SK-N-SH (cell line): ENCODE results near the gene TTC39B. TPM values are rescaled to one million over a fixed set of nuclear protein-coding genes. Genes with fewer than 3 reads are reported as not detected.

Experiments
- CTCF ChIA-PET: fragments of 300-600, 350-600 bp; formaldehyde crosslinking; extraction: SDS; loops from one replicate; lab custom pipeline; 2021; lab: Yijun Ruan, JAX
- POLR2A ChIA-PET: fragments of 350-600 bp; sonication (Branson Sonifier 250); formaldehyde crosslinking; extraction: SDS; loops from one replicate; lab custom pipeline; 2020; ENCODE audit warnings: antibody characterized with exemption, inconsistent platforms; lab: Yijun Ruan, JAX
- DNase-seq: peaks from one replicate; pipeline ENCODE4 v3.0.0; 2012
- H2AFZ ChIP-seq: fragments of 200-600 bp; sonication (generic); 2 replicates; pipeline ENCODE4 v1.8.1; 2016; ENCODE audit warnings: antibody characterized with exemption, mild to moderate bottlenecking, low read depth
- H3F3A ChIP-seq: fragments of 200-600 bp; sonication (generic); replicated peaks from 2 replicates; pipeline ENCODE3; 2016; ENCODE audit warnings: antibody characterized with exemption, mild to moderate bottlenecking; ENCODE audit not compliant: insufficient read depth
- H3K27ac ChIP-seq, 2 experiments: fragments of 200-500 bp in 1 of 2; fragments of 200-600 bp in 1 of 2; sonication (Bioruptor generic) in 1 of 2; sonication (generic), shearing (Covaris generic) in 1 of 2; 2 replicates each; pipeline versions ENCODE4 v1.5.1 to v1.6.1; 2014 to 2016; ENCODE audit warnings: low read depth in 2 of 2, inconsistent platforms in 1 of 2, low read length in 1 of 2, mild to moderate bottlenecking in 1 of 2, mixed read lengths in 1 of 2
- H3K27me3 ChIP-seq: fragments of 200-600 bp; sonication (generic), shearing (Covaris generic); 2 replicates; pipeline ENCODE4 v1.6.1; 2016; ENCODE audit warnings: mixed run types; ENCODE audit not compliant: insufficient read depth
- H3K36me3 ChIP-seq, 2 experiments: fragments of 200-500 bp in 1 of 2; fragments of 200-600 bp in 1 of 2; sonication (Bioruptor generic) in 1 of 2; sonication (generic) in 1 of 2; replicated peaks in 1 of 2; 2 replicates each; pipeline versions ENCODE3 to v1.5.1; 2014 to 2016; ENCODE audit warnings: low read length in 1 of 2, mild to moderate bottlenecking in 1 of 2; ENCODE audit not compliant: insufficient read depth in 2 of 2, control insufficient read depth in 1 of 2
- H3K4me1 ChIP-seq, 2 experiments: fragments of 200-500 bp in 1 of 2; fragments of 200-600 bp in 1 of 2; sonication (Bioruptor generic) in 1 of 2; sonication (generic), shearing (Covaris generic) in 1 of 2; 2 replicates each; pipeline versions ENCODE4 v1.5.1 to v1.6.1; 2014 to 2016; ENCODE audit warnings: low read depth in 1 of 2, low read length in 1 of 2, mixed run types in 1 of 2; ENCODE audit not compliant: insufficient read depth in 2 of 2, control insufficient read depth in 1 of 2
- H3K4me2 ChIP-seq: fragments of 200-600 bp; sonication (generic), shearing (Covaris generic); 2 replicates; pipeline ENCODE4 v1.6.1; 2017; ENCODE audit warnings: mixed run types
- H3K4me3 ChIP-seq, 2 experiments: fragments of 200-500 bp in 1 of 2; fragments of 200-600 bp in 1 of 2; sonication (Bioruptor generic) in 1 of 2; sonication (generic), shearing (Covaris generic) in 1 of 2; 2 replicates each; pipeline versions ENCODE4 v1.5.1 to v1.8.1; 2014 to 2016; ENCODE audit warnings: low read depth in 2 of 2, inconsistent platforms in 1 of 2, low read length in 1 of 2, mild to moderate bottlenecking in 1 of 2, mixed read lengths in 1 of 2, moderate library complexity in 1 of 2
- H3K79me2 ChIP-seq: fragments of 200-600 bp; sonication (generic); 2 replicates; pipeline ENCODE4 v1.8.1; 2017; ENCODE audit warnings: mild to moderate bottlenecking; ENCODE audit not compliant: insufficient read depth
- H3K9ac ChIP-seq: fragments of 200-600 bp; sonication (generic); 2 replicates; pipeline ENCODE4 v1.6.1; 2017; ENCODE audit warnings: mixed run types
- H3K9me2 ChIP-seq: fragments of 200-600 bp; sonication (generic); 2 replicates; pipeline ENCODE4 v1.6.1; 2017; ENCODE audit warnings: mixed run types
- H3K9me3 ChIP-seq: fragments of 200-600 bp; sonication (generic); 2 replicates; pipeline ENCODE4 v1.6.1; 2017; ENCODE audit warnings: mixed run types, mild to moderate bottlenecking, moderate library complexity
- H4K20me1 ChIP-seq: fragments of 200-600 bp; sonication (generic); 2 replicates; pipeline ENCODE4 v1.6.1; 2017; ENCODE audit warnings: mild to moderate bottlenecking, mixed run types; ENCODE audit not compliant: insufficient read depth
- CHD2 ChIP-seq: fragments of 150-350 bp; IDR thresholded peaks from 2 replicates; pipeline ENCODE4 v1.6.1; 2018; ENCODE audit warnings: low read length; ENCODE audit not compliant: partially characterized antibody
- EP300 ChIP-seq, 2 experiments: IDR thresholded peaks; 2 replicates each; pipeline versions ENCODE4 v1.4.0 to v1.6.1; 2012; ENCODE audit warnings: borderline replicate concordance in 1 of 2, low read depth in 1 of 2, low read length in 1 of 2
- EZH2phosphoT487 ChIP-seq: fragments of 200-600 bp; sonication (generic); IDR thresholded peaks from 2 replicates; pipeline ENCODE4 v1.6.1; 2017; ENCODE audit warnings: low read depth, mixed run types, mild to moderate bottlenecking, antibody characterized with exemption, moderate library complexity, borderline replicate concordance
- FOSL2 ChIP-seq: IDR thresholded peaks from 2 replicates; pipeline ENCODE4 v1.4.0; 2012; ENCODE audit warnings: low read depth, mild to moderate bottlenecking, moderate library complexity, borderline replicate concordance
- GABPA ChIP-seq: IDR thresholded peaks from 2 replicates; pipeline ENCODE4 v1.4.0; 2012; ENCODE audit warnings: low read depth, mild to moderate bottlenecking
- IRF3 ChIP-seq: fragments of 150-350 bp; IDR thresholded peaks from 2 replicates; pipeline ENCODE4 v1.6.1; 2016; ENCODE audit warnings: mild to moderate bottlenecking, low read depth, low read length
- MXI1 ChIP-seq: IDR thresholded peaks from 2 replicates; pipeline ENCODE4 v1.6.1; 2012; ENCODE audit warnings: mild to moderate bottlenecking, low read depth, low read length, improper control_type of control experiment
- NRF1 ChIP-seq: IDR thresholded peaks from 2 replicates; pipeline ENCODE4 v1.6.1; 2012; ENCODE audit warnings: low read depth, mild to moderate bottlenecking, low read length
- PBX3 ChIP-seq: IDR thresholded peaks from 2 replicates; pipeline ENCODE4; 2012
- RCOR1 ChIP-seq: fragments of 150-350 bp; IDR thresholded peaks from 2 replicates; pipeline ENCODE4 v1.6.1; 2017; ENCODE audit warnings: antibody characterized with exemption, low read length
- TAF1 ChIP-seq: IDR thresholded peaks from 2 replicates; pipeline ENCODE4 v1.6.1; 2012; ENCODE audit warnings: low read depth, mild to moderate bottlenecking, low read length, moderate library complexity, borderline replicate concordance
- TEAD4 ChIP-seq: IDR thresholded peaks from 2 replicates; pipeline ENCODE4 v1.4.0; 2012; ENCODE audit warnings: mild to moderate bottlenecking, borderline replicate concordance; ENCODE audit not compliant: insufficient read depth
- WGBS: methylation state at CpG from one replicate; pipeline ENCODE4 v1.1.6; 2017; ENCODE audit warnings: low lambda C conversion rate; 5-methylcytosine and 5-hydroxymethylcytosine counted together
- polyA plus RNA-seq, 3 experiments: library from polyadenylated mRNA; depleted of rRNA; stranded (reverse); fragments of >200 nt; gene quantifications; 2 replicates each; pipeline ENCODE4 v1.2.3, GENCODE V29; 2012
- TF ChIP-seq, protein P1 (sequence below): fragments of 150-350 bp; IDR thresholded peaks from 2 replicates; pipeline ENCODE4 v1.6.1; 2017; ENCODE audit warnings: antibody characterized with exemption, low read length, low read depth, borderline replicate concordance
- TF ChIP-seq, protein P2 (sequence below): fragments of 200-600 bp; sonication (generic); IDR thresholded peaks from 2 replicates; pipeline ENCODE4 v1.6.1; 2017; ENCODE audit warnings: antibody characterized with exemption, mild to moderate bottlenecking, moderate library complexity

Gene TTC39B
- polyA plus RNA-seq, 1 of the 3 experiments (the other 2 are of a cell fraction) = 0.54 TPM

DNA sequence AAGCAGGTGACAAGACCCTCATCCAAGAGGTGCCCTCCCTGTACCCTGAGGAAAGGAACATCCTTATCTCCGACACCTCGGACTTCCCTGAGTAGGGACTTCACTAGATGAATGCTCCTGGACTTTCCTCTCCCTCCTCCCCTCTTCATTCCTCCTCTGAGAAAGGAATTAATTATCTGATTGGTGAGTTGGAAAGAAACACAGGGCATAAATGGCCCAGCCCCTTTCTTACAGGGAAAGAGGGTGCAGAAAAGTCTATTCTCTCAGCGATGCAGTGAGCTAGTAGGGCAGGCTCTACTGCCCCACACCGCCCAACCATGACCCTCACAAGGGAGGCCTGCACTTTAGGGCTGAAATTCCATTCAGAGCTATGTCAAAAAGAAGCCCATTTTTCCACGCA is 87.5 kb downstream of the TTC39B start:
- no peak overlapping the region for H3K4me2 ChIP-seq
- H3K27ac ChIP-seq = no peak overlapping the region
- no peaks in the 10 kb centered on the region for H3K27me3 ChIP-seq
- no peaks in the 10 kb centered on the region for H3K36me3 ChIP-seq
- H3K9me3 ChIP-seq = no peaks in the 10 kb centered on the region
- no peaks in the 10 kb centered on the region for H3K4me1 ChIP-seq
- CTCF ChIA-PET = interaction anchor here (1.4 to 3.5 kb wide), 3 partner anchors 7 to 13 kb away, joined by 8 to 20 read pairs (median 13); no protein-coding TSS in a partner anchor
- no peak overlapping the region for H2AFZ ChIP-seq
- no peak overlapping the region for H3K4me3 ChIP-seq
- DNase-seq = no peak
- H3K79me2 ChIP-seq = no peaks in the 10 kb centered on the region
- TF ChIP-seq EP300 (IDR thresholded peaks at IDR 0.05; ENCODE audit: borderline replicate concordance in 1 of 2, low read depth in 1 of 2, low read length in 1 of 2) (no peak), RCOR1 (no peak), GABPA (no peak), FOSL2 (no peak), IRF3 (no peak), MXI1 (no peak), CHD2 (no peak), EZH2phosphoT487 (no peak), PBX3 (no peak), NRF1 (no peak), TAF1 (no peak), TEAD4 (no peak)
- TF ChIP-seq, protein P1, sequence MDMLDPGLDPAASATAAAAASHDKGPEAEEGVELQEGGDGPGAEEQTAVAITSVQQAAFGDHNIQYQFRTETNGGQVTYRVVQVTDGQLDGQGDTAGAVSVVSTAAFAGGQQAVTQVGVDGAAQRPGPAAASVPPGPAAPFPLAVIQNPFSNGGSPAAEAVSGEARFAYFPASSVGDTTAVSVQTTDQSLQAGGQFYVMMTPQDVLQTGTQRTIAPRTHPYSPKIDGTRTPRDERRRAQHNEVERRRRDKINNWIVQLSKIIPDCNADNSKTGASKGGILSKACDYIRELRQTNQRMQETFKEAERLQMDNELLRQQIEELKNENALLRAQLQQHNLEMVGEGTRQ = no peak
- TF ChIP-seq, protein P2, sequence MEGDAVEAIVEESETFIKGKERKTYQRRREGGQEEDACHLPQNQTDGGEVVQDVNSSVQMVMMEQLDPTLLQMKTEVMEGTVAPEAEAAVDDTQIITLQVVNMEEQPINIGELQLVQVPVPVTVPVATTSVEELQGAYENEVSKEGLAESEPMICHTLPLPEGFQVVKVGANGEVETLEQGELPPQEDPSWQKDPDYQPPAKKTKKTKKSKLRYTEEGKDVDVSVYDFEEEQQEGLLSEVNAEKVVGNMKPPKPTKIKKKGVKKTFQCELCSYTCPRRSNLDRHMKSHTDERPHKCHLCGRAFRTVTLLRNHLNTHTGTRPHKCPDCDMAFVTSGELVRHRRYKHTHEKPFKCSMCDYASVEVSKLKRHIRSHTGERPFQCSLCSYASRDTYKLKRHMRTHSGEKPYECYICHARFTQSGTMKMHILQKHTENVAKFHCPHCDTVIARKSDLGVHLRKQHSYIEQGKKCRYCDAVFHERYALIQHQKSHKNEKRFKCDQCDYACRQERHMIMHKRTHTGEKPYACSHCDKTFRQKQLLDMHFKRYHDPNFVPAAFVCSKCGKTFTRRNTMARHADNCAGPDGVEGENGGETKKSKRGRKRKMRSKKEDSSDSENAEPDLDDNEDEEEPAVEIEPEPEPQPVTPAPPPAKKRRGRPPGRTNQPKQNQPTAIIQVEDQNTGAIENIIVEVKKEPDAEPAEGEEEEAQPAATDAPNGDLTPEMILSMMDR = no peak
- no peaks in the 10 kb centered on the region for H3F3A ChIP-seq
- H3K9ac ChIP-seq = no peak overlapping the region
- WGBS = 91% methylated on average over 5 of the region's 5 CpGs
- POLR2A ChIA-PET = no interaction called here
- no peaks in the 10 kb centered on the region for H4K20me1 ChIP-seq
- no peaks in the 10 kb centered on the region for H3K9me2 ChIP-seq
